ENCODE data around the gene B3GALT6. TPM values are rescaled to one million over a fixed set of nuclear protein-coding genes. Genes with fewer than 3 reads are reported as not detected.

Gene B3GALT6
- total RNA-seq, 1 experiment from 2014 or later = 27.1 TPM

DNA sequence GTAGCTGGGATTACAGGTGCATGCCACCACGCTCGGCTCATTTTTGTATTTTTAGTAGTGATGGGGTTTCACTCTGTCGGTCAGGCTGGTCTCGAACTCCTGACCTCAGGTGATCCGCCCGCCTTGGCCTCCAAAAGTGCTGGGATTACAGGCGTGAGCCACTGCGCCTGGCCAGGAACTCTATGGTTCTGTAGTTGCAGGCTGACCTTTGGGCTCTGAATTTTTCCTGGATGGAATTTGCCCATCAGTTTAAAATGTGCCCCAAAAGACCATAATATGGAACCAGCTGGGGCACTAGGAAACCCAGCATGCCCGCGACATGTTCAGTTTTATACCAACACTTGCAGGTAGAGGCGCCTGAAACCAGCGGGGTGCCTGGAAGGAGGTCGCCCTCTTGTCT is 46.6 kb downstream of the B3GALT6 start:
- no peaks in the 10 kb centered on the region; a peak in 1 of 5 replicates for H3K9me3 Mint-ChIP-seq
- no peak overlapping the region for H4K91ac ChIP-seq (ENCODE audit: insufficient read length, low read depth, low read length)

More for the DNA sequence above, 46.6 kb downstream of the B3GALT6 start:
- Histone ChIP-seq H3K4ac (ENCODE audit: low read depth, low read length) (no peak overlapping the region), H4K20me1 (ENCODE audit: control insufficient read depth, insufficient read depth, insufficient read length) (no peaks in the 10 kb centered on the region), H3K18ac (ENCODE audit: insufficient read length, low read depth, low read length) (no peak overlapping the region), H2AK5ac (ENCODE audit: insufficient read length, low read length) (no peak overlapping the region), H3K4me1 (ENCODE audit: insufficient read depth, low read length) (no peaks in the 10 kb centered on the region; the same call in 1 of the 2 replicates), H2BK120ac (ENCODE audit: low read depth, low read length, poor library complexity, severe bottlenecking) (no peak overlapping the region), H2BK5ac (ENCODE audit: insufficient read length, low read length) (no peak overlapping the region), H3K9me3 (ENCODE audit: control insufficient read depth, low read depth, low read length) (no peaks in the 10 kb centered on the region), H3K4me2 (ENCODE audit: insufficient read depth, insufficient read length, low read length) (no peak overlapping the region), H3K79me2 (ENCODE audit: insufficient read depth, low read length) (no peaks in the 10 kb centered on the region), H3K79me1 (ENCODE audit: insufficient read depth, low read depth, low read length, poor library complexity, severe bottlenecking) (no peaks in the 10 kb centered on the region), H3K23me2 (ENCODE audit: insufficient read length, low read depth, low read length, poor library complexity, severe bottlenecking) (peaks cover 6% of the 10 kb centered on the region), H3K9ac (ENCODE audit: extremely low read depth, insufficient read length, low read length) (no peak overlapping the region), H3K27me3 (ENCODE audit: insufficient read depth, low read length) (no peaks in the 10 kb centered on the region), H4K8ac (replicated peaks; ENCODE audit: insufficient read length, low read depth, low read length) (no peak overlapping the region), H3K14ac (ENCODE audit: insufficient read depth, low read length) (no peak overlapping the region), H3K56ac (ENCODE audit: insufficient read length, low read depth, low read length) (no peak overlapping the region), H2AFZ (ENCODE audit: low read length) (no peak overlapping the region), H2BK12ac (ENCODE audit: insufficient read length, low read depth, low read length) (no peak overlapping the region), H3T11ph (ENCODE audit: low read length) (no peak overlapping the region), H2BK20ac (ENCODE audit: low read depth, low read length, poor library complexity, severe bottlenecking) (no peak overlapping the region), H3K27ac (ENCODE audit: insufficient read length, low read depth, low read length) (no peak overlapping the region), H2BK15ac (ENCODE audit: low read depth, low read length) (no peak overlapping the region), H3K23ac (ENCODE audit: insufficient read length, low read depth, low read length) (no peak overlapping the region), H4K5ac (ENCODE audit: insufficient read length, low read depth, low read length) (no peak overlapping the region)
- H3K4me3 Mint-ChIP-seq = no peak overlapping the region
- TF ChIP-seq, protein P1, sequence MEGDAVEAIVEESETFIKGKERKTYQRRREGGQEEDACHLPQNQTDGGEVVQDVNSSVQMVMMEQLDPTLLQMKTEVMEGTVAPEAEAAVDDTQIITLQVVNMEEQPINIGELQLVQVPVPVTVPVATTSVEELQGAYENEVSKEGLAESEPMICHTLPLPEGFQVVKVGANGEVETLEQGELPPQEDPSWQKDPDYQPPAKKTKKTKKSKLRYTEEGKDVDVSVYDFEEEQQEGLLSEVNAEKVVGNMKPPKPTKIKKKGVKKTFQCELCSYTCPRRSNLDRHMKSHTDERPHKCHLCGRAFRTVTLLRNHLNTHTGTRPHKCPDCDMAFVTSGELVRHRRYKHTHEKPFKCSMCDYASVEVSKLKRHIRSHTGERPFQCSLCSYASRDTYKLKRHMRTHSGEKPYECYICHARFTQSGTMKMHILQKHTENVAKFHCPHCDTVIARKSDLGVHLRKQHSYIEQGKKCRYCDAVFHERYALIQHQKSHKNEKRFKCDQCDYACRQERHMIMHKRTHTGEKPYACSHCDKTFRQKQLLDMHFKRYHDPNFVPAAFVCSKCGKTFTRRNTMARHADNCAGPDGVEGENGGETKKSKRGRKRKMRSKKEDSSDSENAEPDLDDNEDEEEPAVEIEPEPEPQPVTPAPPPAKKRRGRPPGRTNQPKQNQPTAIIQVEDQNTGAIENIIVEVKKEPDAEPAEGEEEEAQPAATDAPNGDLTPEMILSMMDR (conservative IDR thresholded peaks at IDR 0.05) = no peak
- H3K36me3 Mint-ChIP-seq (ENCODE audit: insufficient read depth in 1 of 3, low read depth in 3 of 3) = no peaks in the 10 kb centered on the region
- peaks cover 9% of the 10 kb centered on the region for H3K27me3 Mint-ChIP-seq (ENCODE audit: low read depth)
- DNase-seq = no peak
- no CpG with 5 or more reads among the region's 13 CpGs for WGBS (ENCODE audit: extremely low coverage, insufficient read length, low lambda C conversion rate)
- no peak overlapping the region; a peak in 1 of 7 replicates for H3K27ac Mint-ChIP-seq
- peaks cover 4 to 7% of the 10 kb centered on the region in 2 experiments; a peak in 3 of 4 replicates for H3K4me1 Mint-ChIP-seq

Measured in H9 (cell line).